H1 (cell line): ENCODE data around the gene KLHL7. TPM values are rescaled to one million over a fixed set of nuclear protein-coding genes. Genes with fewer than 3 reads are reported as not detected.

ENCODE experiments used
- CBX8 ChIP-seq: fragments of 300-800, 300-1000 bp; sonication (generic); IDR thresholded peaks from 2 replicates; pipeline ENCODE4 v1.7.1; 2016; ENCODE audit warnings: low read depth, low read length, borderline replicate concordance
- POU5F1 ChIP-seq: IDR thresholded peaks from 2 replicates; pipeline ENCODE4 v1.6.1; 2011; ENCODE audit warnings: low read depth, mild to moderate bottlenecking, low read length, moderate library complexity
- YY1 ChIP-seq: IDR thresholded peaks from 2 replicates; pipeline ENCODE4 v1.6.1; 2011; ENCODE audit warnings: low read depth, mild to moderate bottlenecking, low read length
- polyA plus RNA-seq, 7 experiments: library from polyadenylated mRNA; depleted of rRNA in 3 of 7; stranded (reverse) in 5 of 7; unstranded in 2 of 7; fragments of >200 nt in 5 of 7; fragments of 200-250 nt in 2 of 7; gene quantifications; 1 replicate in 5 of 7; 2 replicates in 1 of 7; 4 replicates in 1 of 7; pipeline versions ENCODE4 v1.2.1 to v1.2.3, GENCODE V29; 2011 to 2013; ENCODE audit warnings: missing spikeins in 2 of 7, mixed read lengths in 2 of 7
- total RNA-seq: library from RNA; stranded (reverse); fragmentation: NEBNext Ultra II Directional; extraction: Animal tissue kit (Norgen Biotek cat#: 25700); gene quantifications from 2 replicates; pipeline ENCODE4 v1.2.1, GENCODE V29; 2021
- TF ChIP-seq, protein P1 (sequence below): IDR thresholded peaks from 2 replicates; pipeline ENCODE4 v1.6.1; 2011; ENCODE audit warnings: low read length, improper control_type of control experiment

Gene KLHL7
- total and polyA plus RNA-seq, 2 of the 8 experiments (the other 6 are each of a cell fraction or from before 2014, with no cell fraction given), result 65.3 to 115 TPM

DNA sequence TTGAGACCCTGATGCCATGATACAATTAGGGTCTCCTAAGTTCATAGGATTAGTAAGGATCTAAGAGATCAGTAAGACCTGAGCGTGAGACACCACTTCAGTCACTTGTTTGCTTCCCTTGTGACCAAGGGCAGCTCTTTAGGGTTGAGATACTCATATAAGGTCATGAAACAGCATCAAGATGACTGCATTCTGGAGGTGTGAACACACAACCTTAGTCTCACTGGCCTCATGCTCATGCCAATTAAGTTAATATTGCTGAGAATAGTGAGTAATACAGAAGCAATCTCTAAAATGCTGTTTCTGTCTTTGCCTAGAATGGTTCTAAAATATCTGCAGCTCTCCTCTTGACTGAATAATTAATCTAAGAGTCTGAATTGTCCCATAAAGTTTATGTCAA is 39.6 kb upstream of the KLHL7 start (continued):
- TF ChIP-seq, protein P1, sequence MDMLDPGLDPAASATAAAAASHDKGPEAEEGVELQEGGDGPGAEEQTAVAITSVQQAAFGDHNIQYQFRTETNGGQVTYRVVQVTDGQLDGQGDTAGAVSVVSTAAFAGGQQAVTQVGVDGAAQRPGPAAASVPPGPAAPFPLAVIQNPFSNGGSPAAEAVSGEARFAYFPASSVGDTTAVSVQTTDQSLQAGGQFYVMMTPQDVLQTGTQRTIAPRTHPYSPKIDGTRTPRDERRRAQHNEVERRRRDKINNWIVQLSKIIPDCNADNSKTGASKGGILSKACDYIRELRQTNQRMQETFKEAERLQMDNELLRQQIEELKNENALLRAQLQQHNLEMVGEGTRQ, result no peak
- TF ChIP-seq YY1, result no peak
- TF ChIP-seq CBX8, result no peak
- no peak for TF ChIP-seq POU5F1
